Fibroblast of lung (primary cell): ENCODE results near the gene RPL18A. TPM values are rescaled to one million over a fixed set of nuclear protein-coding genes. Genes with fewer than 3 reads are reported as not detected.

ENCODE experiments used
- DNase-seq, 2 donors: peaks; one replicate each; pipeline versions ENCODE4 v3.0.0 to v3.0.0-alpha.2; 2010; ENCODE audit warnings: low read depth in 2 of 2
- H2AFZ ChIP-seq: 2 replicates; pipeline ENCODE4 v1.5.1; 2012; ENCODE audit warnings: low read length, control low read depth, inconsistent platforms
- H3K27ac ChIP-seq: 2 replicates; pipeline ENCODE4 v1.5.1; 2011; ENCODE audit warnings: low read length, control low read depth; ENCODE audit not compliant: insufficient read depth
- H3K27me3 ChIP-seq: 2 replicates; pipeline ENCODE4 v1.5.1; 2011; ENCODE audit warnings: mild to moderate bottlenecking, low read length; ENCODE audit not compliant: control insufficient read depth, insufficient read depth
- H3K36me3 ChIP-seq: 2 replicates; pipeline ENCODE4 v1.5.1; 2011; ENCODE audit warnings: low read length; ENCODE audit not compliant: control insufficient read depth, insufficient read depth
- H3K4me1 ChIP-seq: 2 replicates; pipeline ENCODE4 v1.5.1; 2011; ENCODE audit warnings: low read length; ENCODE audit not compliant: control insufficient read depth, insufficient read depth; ENCODE audit errors: extremely low read depth
- H3K4me2 ChIP-seq: 2 replicates; pipeline ENCODE4 v1.5.1; 2011; ENCODE audit warnings: low read length, control low read depth; ENCODE audit not compliant: insufficient read depth; ENCODE audit errors: extremely low read depth
- H3K4me3 ChIP-seq, 4 experiments: fragments of 200-600 bp in 1 of 4; sonication (generic) in 1 of 4; replicated peaks in 1 of 4; 2 replicates each; pipeline ENCODE4 v1.5.1; 2011 to 2016; ENCODE audit warnings: low read length in 4 of 4, low read depth in 3 of 4, mild to moderate bottlenecking in 3 of 4, control low read depth in 2 of 4, inconsistent platforms in 1 of 4, mixed read lengths in 1 of 4; ENCODE audit not compliant: insufficient read depth in 1 of 4; ENCODE audit errors: control extremely low read depth in 1 of 4
- H3K79me2 ChIP-seq: 2 replicates; pipeline ENCODE4 v1.5.1; 2012; ENCODE audit warnings: mild to moderate bottlenecking, low read length, inconsistent platforms; ENCODE audit not compliant: control insufficient read depth, insufficient read depth
- H3K9ac ChIP-seq: 2 replicates; pipeline ENCODE4 v1.5.1; 2011; ENCODE audit warnings: mild to moderate bottlenecking, low read length, control low read depth; ENCODE audit not compliant: insufficient read depth
- H3K9me3 ChIP-seq: 2 replicates; pipeline ENCODE4 v1.5.1; 2012; ENCODE audit warnings: low read depth, low read length; ENCODE audit not compliant: control insufficient read depth, insufficient read depth
- H4K20me1 ChIP-seq: 2 replicates; pipeline ENCODE4 v1.5.1; 2011; ENCODE audit warnings: low read length; ENCODE audit not compliant: control insufficient read depth, insufficient read depth; ENCODE audit errors: extremely low read depth
- CTCF ChIP-seq, 2 donors: IDR thresholded peaks in 1 of 2; conservative IDR thresholded peaks in 1 of 2; 1 replicate in 1 of 2; 2 replicates in 1 of 2; pipeline ENCODE4 v1.5.1; 2011 to 2012; ENCODE audit warnings: low read length in 2 of 2, control low read depth in 1 of 2, inconsistent platforms in 1 of 2, low read depth in 1 of 2, mild to moderate bottlenecking in 1 of 2
- EZH2 ChIP-seq: IDR thresholded peaks from 2 replicates; pipeline ENCODE4 v1.5.1; 2012; ENCODE audit warnings: low read length, control low read depth, mild to moderate bottlenecking; ENCODE audit errors: missing control alignments
- polyA plus RNA-seq, 2 donors: library from polyadenylated mRNA; depleted of rRNA in 1 of 2; stranded (reverse) in 1 of 2; unstranded in 1 of 2; fragments of >200 nt; gene quantifications; 2 replicates each; pipeline ENCODE4 v1.2.1, GENCODE V29; 2011 to 2012; ENCODE audit warnings: missing spikeins in 1 of 2
- total RNA-seq: library from RNA; depleted of rRNA; stranded (reverse); fragments of >200 nt; gene quantifications from 2 replicates; pipeline ENCODE4 v1.2.1, GENCODE V29; 2014

RPL18A gene
- total and polyA plus RNA-seq, 2 donors (not counting 1 experiment from before 2014, with no cell fraction given), result 891 to 1,148 TPM

- DNase-seq, result peak; percentile 59 to 75
- Histone ChIP-seq H3K4me3 (peak overlapping the region in 1 of 4 experiments; percentile 31), H2AFZ (no peak overlapping the region), H3K4me1 (no peaks in the 10 kb centered on the region), H3K9me3 (no peaks in the 10 kb centered on the region), H3K9ac (no peak overlapping the region), H3K4me2 (no peak overlapping the region), H3K27ac (no peak overlapping the region), H3K36me3 (no peaks in the 10 kb centered on the region), H3K27me3 (peaks cover 4% of the 10 kb centered on the region), H4K20me1 (no peaks in the 10 kb centered on the region), H3K79me2 (no peaks in the 10 kb centered on the region)
- TF ChIP-seq CTCF (conservative IDR thresholded peaks at IDR 0.05 in 1 of 2, IDR thresholded peaks at IDR 0.05 in 1 of 2; ENCODE audit: low read depth in 1 of 2, low read length in 2 of 2) (no peak), EZH2 (no peak)
These were observed 28.9 kb upstream of the RPL18A start for GRCh38 chr19:17830567-17831418.

GRCh38 chr19:17831419-17831888 is 28.3 kb upstream of the RPL18A start:
- Histone ChIP-seq H3K36me3 (no peaks in the 10 kb centered on the region), H3K4me2 (no peak overlapping the region), H3K27ac (no peak overlapping the region), H3K9me3 (no peaks in the 10 kb centered on the region), H3K79me2 (no peaks in the 10 kb centered on the region), H3K27me3 (peaks cover 4% of the 10 kb centered on the region), H3K4me3 (peak overlapping the region in 1 of 4 experiments; percentile 21), H4K20me1 (no peaks in the 10 kb centered on the region), H3K9ac (no peak overlapping the region), H3K4me1 (no peaks in the 10 kb centered on the region), H2AFZ (no peak overlapping the region)
- no peak for TF ChIP-seq EZH2
- TF ChIP-seq CTCF (conservative IDR thresholded peaks at IDR 0.05 in 1 of 2, IDR thresholded peaks at IDR 0.05 in 1 of 2; ENCODE audit: low read depth in 1 of 2, low read length in 2 of 2), result no peak
- DNase-seq, result no peak

GRCh38 chr19:17832443-17833208 is 27.1 kb upstream of the RPL18A start:
- TF ChIP-seq CTCF (conservative IDR thresholded peaks at IDR 0.05 in 1 of 2, IDR thresholded peaks at IDR 0.05 in 1 of 2; ENCODE audit: low read depth in 1 of 2, low read length in 2 of 2) (no peak), EZH2 (no peak)
- no peak overlapping the region for H3K4me2 ChIP-seq
- no peaks in the 10 kb centered on the region for H4K20me1 ChIP-seq
- no peak overlapping the region for H3K4me3 ChIP-seq
- no peak overlapping the region for H3K9ac ChIP-seq
- H3K27me3 ChIP-seq, result peaks cover 4% of the 10 kb centered on the region
- no peak overlapping the region for H2AFZ ChIP-seq
- no peak overlapping the region for H3K27ac ChIP-seq
- H3K4me1 ChIP-seq, result no peaks in the 10 kb centered on the region
- no peaks in the 10 kb centered on the region for H3K36me3 ChIP-seq
- H3K79me2 ChIP-seq, result no peaks in the 10 kb centered on the region
- H3K9me3 ChIP-seq, result no peaks in the 10 kb centered on the region
- DNase-seq, result no peak
